Fibroblast of lung (primary cell): ENCODE data around the gene FHIP1A.

Source experiments
- CTCF ChIP-seq, 2 donors: IDR thresholded peaks in 1 of 2; conservative IDR thresholded peaks in 1 of 2; 1 replicate in 1 of 2; 2 replicates in 1 of 2; pipeline ENCODE4 v1.5.1; 2011 to 2012; ENCODE audit warnings: low read length in 2 of 2, control low read depth in 1 of 2, inconsistent platforms in 1 of 2, low read depth in 1 of 2, mild to moderate bottlenecking in 1 of 2
- EZH2 ChIP-seq: IDR thresholded peaks from 2 replicates; pipeline ENCODE4 v1.5.1; 2012; ENCODE audit warnings: low read length, control low read depth, mild to moderate bottlenecking; ENCODE audit errors: missing control alignments

GRCh38 chr4:151429957-151430570 is 21.1 kb downstream of the FHIP1A start:
- TF ChIP-seq CTCF (conservative IDR thresholded peaks at IDR 0.05 in 1 of 2, IDR thresholded peaks at IDR 0.05 in 1 of 2; ENCODE audit: low read depth in 1 of 2, low read length in 2 of 2) (no peak), EZH2 (no peak)
